AG09309 (cell line): Measurements from ENCODE around the gene EFNA5.

Experiments used
- DNase-seq: peaks from one replicate; pipeline ENCODE4 v3.0.0-alpha.2; 2010; ENCODE audit warnings: low read depth
- H3K4me3 ChIP-seq: 2 replicates; pipeline ENCODE4 v1.5.1; 2011; ENCODE audit warnings: mild to moderate bottlenecking, low read depth, low read length, moderate library complexity; ENCODE audit not compliant: control insufficient read depth
- TF ChIP-seq, protein P1 (sequence below): IDR thresholded peaks from 2 replicates; pipeline ENCODE4 v1.5.1; 2011; ENCODE audit warnings: mild to moderate bottlenecking, low read depth, low read length, inconsistent platforms; ENCODE audit not compliant: insufficient read depth, control insufficient read depth; ENCODE audit errors: missing control alignments

The EFNA5 gene

DNA sequence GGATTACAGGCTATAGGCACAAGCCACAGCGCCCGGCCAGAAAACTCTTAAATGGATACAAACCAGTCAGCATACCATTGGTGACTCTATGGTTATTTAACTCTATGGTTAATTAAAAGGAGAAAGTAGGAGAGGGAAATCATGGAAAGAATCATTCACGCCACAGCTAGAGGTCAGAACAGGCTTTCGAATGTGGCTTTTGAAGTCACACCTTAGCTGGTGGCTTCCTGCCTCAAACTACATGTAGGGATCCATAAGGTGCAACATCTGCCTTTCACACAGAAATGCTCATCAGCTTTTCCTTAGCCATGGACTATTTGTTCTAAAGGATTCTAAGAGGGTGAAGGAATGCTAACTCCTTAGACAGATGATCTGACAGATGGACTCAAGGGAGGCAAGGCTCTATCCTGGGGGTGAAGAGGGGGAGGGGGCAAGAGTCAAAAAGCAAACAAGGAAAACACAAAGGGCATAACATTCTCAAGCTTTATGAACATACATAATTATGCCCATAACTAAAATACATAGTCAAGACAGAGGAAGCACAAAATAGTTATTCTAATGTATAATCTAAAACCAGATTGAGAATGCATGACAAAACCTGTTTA is 130.9 kb downstream of the EFNA5 start:
- DNase-seq, result no peak
- TF ChIP-seq, protein P1, sequence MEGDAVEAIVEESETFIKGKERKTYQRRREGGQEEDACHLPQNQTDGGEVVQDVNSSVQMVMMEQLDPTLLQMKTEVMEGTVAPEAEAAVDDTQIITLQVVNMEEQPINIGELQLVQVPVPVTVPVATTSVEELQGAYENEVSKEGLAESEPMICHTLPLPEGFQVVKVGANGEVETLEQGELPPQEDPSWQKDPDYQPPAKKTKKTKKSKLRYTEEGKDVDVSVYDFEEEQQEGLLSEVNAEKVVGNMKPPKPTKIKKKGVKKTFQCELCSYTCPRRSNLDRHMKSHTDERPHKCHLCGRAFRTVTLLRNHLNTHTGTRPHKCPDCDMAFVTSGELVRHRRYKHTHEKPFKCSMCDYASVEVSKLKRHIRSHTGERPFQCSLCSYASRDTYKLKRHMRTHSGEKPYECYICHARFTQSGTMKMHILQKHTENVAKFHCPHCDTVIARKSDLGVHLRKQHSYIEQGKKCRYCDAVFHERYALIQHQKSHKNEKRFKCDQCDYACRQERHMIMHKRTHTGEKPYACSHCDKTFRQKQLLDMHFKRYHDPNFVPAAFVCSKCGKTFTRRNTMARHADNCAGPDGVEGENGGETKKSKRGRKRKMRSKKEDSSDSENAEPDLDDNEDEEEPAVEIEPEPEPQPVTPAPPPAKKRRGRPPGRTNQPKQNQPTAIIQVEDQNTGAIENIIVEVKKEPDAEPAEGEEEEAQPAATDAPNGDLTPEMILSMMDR, result no peak
- H3K4me3 ChIP-seq, result no peak overlapping the region

DNA sequence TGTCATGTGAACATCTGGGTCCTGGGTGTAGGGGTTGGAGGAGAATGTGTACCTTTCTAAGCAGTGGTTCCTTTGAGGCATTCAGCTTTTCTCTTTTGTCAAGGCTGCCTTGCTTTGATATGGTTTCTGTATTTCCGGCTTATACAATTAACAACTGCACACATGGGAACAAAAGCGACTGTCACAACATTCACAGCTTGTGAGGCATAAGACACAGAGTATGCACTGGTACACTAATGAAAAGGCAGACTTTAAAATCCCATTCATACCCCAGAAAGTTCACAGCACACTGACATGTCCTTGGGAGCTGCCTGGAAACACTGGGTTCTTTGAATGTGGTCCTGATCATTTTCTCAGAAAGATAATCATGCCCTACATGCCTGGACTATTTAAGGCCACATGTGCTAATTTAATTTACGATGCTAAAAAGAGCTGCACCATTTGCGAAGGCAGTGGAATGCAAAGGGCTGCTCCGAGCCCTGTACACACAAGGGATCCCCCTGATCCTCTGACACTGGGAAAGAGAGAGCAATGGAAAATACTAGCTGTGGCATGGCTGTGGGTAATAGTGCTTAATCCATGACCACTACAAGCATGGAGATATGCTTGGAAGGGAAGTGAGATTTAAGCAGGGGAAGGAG is 131.8 kb downstream of the EFNA5 start:
- TF ChIP-seq, protein P1, result no peak
- DNase-seq, result no peak
- H3K4me3 ChIP-seq, result no peak overlapping the region

DNA sequence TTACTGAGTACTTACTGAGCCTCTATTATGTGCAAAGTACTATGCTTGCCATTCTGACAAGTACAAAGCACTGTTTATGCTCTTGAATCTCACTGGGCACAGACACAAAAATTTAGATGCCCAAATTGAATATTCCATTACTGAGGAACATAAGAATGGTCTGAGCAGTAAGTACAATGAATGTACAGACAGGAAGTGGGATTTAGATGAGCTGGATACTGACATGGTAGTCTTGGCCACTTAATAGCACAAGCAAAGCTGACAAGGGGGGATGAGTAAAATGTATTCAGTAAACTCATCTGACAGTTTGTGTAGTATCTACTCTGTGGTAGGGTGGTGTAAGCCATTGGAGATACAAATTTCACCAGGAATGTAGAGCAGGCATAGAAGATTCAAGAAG is 132.4 kb downstream of the EFNA5 start:
- DNase-seq, result no peak
- TF ChIP-seq, protein P1, result no peak
- H3K4me3 ChIP-seq, result no peak overlapping the region

DNA sequence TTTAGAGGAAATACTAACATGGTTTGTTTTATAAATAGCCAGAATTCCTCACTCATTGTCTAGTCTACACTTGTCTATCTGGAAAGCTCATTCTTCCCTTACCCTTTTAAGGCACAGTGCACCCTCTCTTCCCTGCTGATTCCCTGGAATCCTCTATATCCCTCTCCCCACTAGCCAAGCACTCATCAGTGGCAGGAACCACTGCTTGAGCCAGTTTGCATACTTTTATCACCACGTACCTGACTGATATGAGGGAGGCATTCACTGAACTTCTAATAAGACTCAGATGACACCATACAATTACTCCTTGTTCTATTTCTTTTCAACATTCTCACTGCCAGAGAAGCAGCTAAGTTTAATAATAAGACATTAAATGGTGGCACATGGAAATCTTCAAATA is 134.9 kb downstream of the EFNA5 start:
- TF ChIP-seq, protein P1, result no peak
- no peak overlapping the region for H3K4me3 ChIP-seq
- DNase-seq, result no peak

DNA sequence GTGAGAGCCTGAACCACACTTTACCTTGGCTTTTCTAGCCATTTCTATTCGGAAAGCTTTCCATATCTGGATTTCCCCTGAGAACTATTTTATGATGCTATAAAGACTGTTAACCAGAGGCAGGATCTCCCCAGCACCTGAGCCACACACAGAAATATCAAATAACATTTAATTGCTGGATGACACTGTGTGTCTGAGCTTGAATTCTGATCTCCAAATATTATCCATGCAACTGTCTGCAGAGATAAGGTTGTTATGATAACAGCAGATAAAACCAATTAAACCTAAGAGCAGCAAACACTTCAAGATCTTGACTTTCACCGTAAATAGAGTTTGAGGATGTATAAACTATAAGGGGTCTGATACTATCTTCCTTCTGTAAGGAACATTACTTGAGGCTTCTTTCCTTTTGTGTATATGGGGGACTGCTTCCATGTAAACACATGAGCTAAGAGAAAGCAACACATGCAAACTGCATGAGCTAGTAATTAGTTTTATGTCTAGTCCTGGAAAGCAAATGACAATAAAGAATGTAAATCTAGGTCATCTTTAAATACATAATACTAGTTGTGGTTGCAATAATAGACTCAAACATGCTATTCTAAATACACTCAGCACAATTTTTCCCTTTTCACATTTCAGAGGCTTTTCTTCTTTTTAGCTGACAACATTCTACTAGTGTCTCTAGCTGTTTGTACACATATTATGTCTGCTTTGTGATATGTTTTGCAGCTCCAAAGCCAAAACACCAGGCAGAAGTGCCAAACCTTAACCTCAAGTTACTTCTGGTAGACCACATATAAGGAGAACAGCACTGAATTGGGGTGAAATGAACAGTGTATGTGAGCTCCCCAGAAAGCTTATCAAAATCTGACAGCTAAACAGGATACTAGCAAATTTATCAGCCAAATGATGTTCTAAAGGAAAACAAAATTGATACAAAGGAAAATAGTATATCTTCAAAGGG is 136.5 kb downstream of the EFNA5 start:
- TF ChIP-seq, protein P1, result no peak
- no peak overlapping the region for H3K4me3 ChIP-seq
- DNase-seq, result no peak

DNA sequence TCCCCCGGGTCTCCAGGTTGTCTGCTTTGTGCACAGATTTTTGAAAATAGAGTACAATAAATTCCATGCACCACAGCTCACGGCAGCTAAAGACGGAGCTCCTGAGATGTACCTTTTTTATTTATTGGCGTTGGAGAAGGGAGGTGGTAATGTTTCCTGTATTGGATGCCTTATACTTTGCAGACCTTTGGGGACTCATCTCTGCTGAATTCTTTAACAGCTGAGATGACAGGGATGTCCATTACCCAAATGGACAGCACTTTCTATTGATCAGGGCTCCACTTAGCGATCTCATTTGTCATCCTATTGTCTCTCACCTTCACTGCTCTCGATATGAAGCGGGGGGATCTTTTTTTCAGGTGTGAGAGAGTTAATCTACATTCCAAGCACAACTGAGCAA is 137.8 kb downstream of the EFNA5 start:
- H3K4me3 ChIP-seq, result no peak overlapping the region
- TF ChIP-seq, protein P1, result no peak
- no peak for DNase-seq
